Measurements from ENCODE around the gene HACD1.

DNA sequence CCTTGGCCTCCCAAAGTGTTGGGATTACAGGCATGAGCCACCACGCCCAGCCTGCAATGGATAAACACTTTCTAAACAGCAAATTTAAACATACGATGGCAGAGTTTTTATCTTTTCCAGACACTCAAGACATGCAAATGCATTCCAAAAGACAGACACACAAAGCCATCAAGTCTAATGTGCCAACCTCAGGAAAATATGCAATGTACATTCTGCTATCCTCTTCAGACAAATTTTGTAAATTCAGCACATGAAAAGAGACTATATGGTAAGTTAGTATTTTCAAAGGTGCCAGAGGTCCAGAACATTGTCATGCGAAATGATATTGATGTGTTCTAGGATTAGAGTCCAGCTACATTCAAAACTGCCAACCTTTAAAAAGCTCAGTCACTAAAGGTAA lies 19.8 kb downstream of the HACD1 start:
- TF ChIP-seq RAD21 (conservative IDR thresholded peaks at IDR 0.05), result no peak
- TF ChIP-seq, protein P1, sequence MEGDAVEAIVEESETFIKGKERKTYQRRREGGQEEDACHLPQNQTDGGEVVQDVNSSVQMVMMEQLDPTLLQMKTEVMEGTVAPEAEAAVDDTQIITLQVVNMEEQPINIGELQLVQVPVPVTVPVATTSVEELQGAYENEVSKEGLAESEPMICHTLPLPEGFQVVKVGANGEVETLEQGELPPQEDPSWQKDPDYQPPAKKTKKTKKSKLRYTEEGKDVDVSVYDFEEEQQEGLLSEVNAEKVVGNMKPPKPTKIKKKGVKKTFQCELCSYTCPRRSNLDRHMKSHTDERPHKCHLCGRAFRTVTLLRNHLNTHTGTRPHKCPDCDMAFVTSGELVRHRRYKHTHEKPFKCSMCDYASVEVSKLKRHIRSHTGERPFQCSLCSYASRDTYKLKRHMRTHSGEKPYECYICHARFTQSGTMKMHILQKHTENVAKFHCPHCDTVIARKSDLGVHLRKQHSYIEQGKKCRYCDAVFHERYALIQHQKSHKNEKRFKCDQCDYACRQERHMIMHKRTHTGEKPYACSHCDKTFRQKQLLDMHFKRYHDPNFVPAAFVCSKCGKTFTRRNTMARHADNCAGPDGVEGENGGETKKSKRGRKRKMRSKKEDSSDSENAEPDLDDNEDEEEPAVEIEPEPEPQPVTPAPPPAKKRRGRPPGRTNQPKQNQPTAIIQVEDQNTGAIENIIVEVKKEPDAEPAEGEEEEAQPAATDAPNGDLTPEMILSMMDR (IDR thresholded peaks at IDR 0.05; ENCODE audit: poor library complexity, severe bottlenecking), result no peak
